GM19328 (cell line): Measurements from ENCODE around the gene PATJ.
"Not testable (repeated sequence)": the region's sequence is repeated elsewhere in the genome, so short reads cannot be mapped to it uniquely, and the experiment has no call there.

Source experiments
- ATAC-seq: cut with Tn5 transposase; IDR thresholded peaks from one replicate; pipeline ENCODE4 v1.9.1; 2021; ENCODE audit warnings: mild to moderate bottlenecking, moderate library complexity; ENCODE audit not compliant: unreplicated experiment

Gene PATJ

DNA sequence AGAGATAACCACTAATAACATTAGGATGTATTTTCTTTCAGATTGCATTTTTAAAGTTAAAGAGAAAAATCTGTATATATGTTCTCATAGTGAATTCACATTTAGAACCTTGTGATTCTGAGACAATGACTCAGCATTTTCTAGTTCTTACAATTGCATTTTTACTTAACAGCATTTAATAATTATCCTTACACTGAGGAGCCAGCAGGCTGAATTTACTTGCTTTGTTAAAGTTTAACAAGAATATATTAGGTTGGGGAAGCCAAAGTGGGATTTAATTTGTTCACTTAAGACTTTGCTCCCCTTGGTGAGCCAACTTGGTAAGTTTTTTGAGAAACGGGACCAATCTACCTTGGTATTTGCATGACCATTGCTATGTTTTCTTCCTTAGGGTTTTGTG, 4.5 kb downstream of the PATJ start:
- ATAC-seq = no peak

DNA sequence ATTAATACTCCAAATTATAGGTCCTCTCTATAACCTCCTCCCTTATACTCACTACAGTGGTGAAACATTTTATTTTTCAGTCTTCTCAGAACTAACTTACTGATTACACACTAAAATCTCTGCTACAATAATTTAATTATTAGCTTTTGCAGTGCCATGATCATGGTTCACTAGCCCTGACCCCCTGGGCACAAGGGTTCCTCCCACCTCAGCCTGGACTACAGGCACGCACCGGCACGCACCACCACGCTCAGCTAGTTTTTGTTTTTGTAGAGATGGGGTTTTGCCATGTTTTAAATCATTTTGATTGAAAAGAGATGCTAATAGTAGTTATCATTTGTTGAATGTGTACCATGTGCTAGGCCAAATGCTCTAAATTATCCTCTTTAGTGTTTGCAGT, 6.3 kb downstream of the PATJ start:
- ATAC-seq = no peak

DNA sequence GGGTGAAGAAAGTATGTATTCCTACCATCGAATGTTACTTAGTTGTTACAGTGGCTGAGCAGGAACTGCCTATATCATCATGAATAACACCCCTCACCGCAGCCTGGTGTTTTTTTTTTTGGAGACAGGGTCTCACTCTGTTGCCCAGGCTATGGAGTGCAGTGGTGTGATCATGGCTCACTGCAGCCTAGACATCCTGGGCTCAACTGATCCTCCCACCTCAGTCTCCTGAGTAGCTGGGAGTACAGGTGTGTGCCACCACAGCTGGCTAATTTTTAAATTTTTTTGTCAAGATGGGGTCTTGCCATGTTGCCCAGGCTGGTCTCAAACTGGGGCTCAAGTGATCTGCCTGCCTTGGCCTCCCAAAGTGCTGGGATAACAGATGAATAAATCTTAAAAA, 7.3 kb downstream of the PATJ start:
- ATAC-seq = no peak

DNA sequence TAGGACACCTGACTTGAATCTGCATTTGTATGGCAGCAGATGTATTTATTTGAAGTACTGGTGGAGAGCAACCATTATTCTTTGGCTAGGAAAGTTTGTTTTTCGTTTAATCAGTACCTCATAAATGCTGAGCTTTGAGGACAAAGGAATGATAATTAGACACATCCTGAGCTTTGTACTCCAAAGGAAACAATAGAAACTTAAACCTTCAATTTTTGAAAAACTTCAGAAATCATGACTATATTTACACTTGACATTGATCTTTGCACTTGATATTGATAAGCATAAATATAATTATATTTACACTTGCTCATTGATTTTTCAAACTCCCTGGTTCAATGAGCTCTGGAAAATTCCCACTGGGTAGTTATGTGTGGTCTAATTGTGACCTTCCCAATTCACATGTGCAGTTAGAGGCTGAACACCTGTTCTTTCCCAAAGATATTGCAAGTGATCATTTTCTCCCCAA, 10.7 kb downstream of the PATJ start:
- no peak for ATAC-seq

DNA sequence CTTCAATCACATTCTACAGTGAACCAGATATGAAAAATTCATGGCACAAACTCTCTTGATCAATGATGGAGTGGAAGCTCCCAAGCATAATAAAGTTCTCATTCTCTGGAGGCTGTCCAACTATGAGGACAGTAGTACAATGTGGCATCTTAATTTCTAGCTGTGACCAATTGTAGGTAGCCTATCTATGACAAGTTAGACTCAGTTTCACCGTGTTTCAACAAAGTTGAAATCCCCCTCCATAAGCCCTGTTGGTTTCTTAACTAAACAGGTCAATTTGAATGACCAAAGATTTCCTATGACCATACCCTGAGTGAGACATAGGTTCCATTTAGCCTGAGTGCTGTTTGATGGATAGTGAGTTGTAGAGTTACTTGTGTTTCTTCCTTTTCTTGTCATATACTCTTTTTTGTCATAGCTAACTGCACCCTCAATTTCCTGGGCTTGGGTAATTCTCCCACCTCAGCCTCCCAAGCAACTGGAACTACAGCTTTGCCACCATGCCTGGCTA, 11.8 kb downstream of the PATJ start:
- no peak for ATAC-seq

DNA sequence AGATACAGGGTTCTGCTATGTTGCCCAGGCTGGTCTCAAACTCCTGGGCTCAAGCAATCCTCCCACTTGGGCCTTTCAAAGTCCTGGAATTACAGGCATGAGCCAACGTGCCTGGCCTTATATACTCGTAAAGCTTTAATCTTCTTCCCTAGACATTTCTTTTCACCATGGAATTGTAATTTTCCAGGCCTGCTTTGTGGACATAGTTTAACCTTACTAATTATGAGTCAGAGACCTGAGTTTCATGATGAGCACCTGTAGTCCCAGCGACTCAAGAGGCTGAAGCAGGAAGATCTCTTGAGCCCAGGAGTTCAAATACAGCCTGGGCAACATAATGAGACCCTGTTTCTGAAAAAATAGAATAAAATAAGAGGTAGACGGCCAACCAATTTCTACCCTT, 12.3 kb downstream of the PATJ start:
- ATAC-seq = no peak

DNA sequence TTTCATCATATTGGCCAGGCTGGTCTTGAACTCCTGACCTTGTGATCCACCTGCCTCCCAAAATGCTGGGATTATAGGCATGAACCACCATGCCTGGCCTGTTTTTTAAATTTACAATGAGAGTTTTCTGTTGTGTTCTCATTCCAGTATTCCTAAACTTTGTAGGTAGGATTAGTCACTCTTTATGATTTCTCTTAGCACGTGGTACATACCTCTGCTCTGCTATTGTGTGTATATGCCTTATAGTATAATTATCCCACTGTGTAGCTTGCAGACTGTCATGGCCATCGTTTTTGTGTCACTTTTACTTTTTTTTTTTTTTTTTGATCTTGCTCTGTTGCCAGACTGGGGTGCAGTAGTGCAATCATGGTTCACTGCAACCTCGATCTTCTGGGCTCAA, 14.5 kb downstream of the PATJ start:
- ATAC-seq = no peak

DNA sequence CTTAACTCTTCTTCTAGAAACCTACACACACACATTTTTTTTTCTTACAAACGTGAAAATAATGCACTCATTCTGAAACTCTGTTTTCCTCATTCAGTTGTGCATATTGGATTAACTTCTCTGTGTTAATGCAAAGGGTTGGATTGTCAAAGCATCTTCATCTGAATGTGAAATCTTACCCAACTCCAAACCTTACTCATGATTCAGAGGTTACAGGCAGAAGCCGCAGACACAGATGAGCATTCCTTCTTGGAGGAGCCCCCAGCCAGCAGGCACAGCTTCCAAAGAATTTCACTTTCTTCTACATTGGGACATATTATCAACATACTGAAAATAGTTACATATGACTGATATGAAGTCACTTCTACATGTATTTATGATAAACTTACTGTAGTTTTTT, 15.7 kb downstream of the PATJ start:
- no peak for ATAC-seq

DNA sequence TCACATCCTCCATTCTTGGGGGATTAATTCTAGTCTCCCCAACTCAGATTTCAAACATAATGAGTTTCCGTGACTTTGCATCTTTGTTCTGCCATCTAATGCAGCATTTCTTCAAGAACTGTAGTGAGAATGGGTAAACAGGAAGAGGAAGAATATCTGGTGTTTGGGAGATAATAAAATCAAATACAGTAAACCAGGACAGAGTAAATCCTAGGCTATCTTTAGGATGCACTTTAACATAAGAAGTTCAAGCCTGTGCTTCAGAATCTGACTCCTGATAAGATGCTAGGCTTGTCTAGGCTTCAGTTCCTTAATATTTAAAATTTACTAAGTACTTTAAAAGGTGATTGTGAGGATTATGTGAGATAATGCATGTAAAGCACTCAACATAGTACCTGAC, 27.9 kb downstream of the PATJ start:
- ATAC-seq = no peak

DNA sequence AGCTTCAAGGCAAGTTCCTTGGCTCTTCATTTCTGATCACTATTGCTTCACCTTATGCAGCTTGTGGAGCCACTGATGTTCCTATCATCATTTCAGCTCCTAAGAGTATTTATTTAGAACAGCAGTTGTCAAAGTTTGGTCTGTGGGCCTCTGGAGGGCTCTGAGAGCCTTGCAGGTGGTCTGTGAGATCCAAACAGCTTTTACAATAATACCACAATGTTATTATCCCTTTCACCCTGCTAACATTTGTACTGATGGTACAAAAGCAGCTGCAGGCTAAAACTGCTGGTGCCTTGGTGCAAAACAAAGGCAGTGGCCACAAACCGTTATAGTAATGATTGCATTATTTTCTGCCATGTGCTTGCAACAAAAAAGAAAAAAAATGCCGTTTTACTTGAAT, 33.8 kb downstream of the PATJ start:
- ATAC-seq = no peak

DNA sequence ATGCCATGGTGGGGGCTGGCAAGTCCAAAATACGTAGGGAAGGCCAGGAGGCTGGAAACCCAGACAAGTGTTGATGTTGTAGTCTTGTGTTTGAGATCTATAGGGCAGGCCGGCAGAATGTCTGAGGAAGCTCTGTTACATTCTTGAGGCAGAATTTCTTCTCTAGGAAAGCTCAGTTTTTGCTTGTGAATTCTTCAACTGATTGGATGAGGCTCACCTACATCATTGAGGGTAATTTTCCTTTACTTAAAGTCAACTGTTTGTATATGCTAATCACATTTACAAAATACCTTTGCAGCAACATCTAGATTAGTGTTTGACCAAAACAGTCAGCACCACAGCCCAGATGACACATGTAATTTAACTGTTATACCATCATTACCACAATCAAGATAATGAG, 37.0 kb downstream of the PATJ start:
- no peak for ATAC-seq

DNA sequence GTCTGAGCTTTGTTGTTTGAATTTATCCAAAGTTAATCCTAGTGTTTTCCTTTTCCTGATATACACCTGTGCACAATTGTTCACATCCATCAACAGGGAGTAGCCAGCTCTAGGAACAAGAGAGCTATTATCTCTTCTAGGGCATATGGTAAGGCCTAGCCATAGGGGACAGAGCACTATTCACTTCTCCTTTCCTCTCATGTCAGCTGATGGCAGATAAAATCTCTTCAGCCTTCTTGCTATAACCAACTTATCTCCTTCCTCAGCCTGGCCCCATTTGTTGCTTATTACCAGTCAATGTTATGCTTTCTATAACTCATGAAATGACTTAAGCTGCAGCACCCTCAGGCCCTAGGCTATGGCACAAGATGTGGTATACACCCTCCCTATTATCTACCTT, 38.9 kb downstream of the PATJ start:
- ATAC-seq = no peak

DNA sequence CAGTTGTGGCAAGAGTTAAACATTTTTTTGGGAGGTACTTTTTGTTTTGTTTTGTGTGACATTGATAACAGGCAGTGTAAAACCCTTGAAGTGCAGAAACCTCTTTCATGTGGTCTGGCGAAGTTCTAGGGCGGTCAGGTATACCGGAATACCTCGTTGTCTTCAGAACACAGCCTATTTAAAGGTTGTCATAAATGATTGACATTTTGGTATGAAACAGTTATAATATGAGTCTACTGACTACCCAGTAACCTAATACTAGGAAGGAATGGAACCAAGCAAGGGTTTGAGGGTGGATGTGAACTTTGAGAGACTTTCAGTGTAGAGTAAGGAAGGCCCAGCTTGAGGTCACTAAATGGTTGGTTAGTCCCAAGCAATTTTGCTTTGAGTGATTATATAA, 40.5 kb downstream of the PATJ start:
- ATAC-seq = no peak

DNA sequence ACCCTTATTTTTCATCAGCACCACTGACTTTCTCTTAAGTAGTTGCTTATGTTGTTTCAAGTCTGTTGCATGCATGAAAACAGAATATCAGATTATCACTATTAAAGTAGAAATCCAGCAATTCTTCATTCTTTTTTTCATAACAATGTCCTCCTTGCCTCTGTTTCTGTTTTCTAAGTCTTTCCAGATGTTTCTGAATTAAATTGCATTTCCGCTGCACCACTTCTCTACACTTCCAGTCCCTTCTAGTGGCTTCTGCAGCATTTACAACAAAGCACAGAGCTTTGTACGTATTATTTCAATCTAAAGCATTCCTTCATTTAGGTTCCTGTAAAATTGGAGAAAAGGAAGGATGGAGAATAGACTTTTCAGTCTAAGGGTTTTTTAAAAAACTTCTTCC, 42.4 kb downstream of the PATJ start:
- ATAC-seq = no peak

DNA sequence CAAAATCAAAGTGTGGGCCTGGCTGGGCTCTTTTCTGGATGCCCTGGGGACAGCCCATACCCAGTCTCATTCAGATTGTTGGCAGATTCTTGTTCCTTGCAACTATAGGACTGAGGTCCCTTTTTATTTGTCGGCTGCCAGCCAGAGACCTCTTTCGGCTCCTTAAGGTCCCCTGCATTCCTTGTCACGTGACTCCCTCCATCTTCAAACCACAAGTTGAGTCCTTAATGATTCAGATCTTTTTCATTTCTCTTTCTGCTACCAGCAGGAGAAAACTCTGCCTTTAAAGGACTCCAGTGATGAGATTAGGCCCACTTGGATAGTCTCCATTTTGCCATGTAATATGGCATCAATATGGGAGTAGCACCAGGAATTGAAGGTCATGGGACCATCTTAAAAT, 48.6 kb downstream of the PATJ start:
- no peak for ATAC-seq

DNA sequence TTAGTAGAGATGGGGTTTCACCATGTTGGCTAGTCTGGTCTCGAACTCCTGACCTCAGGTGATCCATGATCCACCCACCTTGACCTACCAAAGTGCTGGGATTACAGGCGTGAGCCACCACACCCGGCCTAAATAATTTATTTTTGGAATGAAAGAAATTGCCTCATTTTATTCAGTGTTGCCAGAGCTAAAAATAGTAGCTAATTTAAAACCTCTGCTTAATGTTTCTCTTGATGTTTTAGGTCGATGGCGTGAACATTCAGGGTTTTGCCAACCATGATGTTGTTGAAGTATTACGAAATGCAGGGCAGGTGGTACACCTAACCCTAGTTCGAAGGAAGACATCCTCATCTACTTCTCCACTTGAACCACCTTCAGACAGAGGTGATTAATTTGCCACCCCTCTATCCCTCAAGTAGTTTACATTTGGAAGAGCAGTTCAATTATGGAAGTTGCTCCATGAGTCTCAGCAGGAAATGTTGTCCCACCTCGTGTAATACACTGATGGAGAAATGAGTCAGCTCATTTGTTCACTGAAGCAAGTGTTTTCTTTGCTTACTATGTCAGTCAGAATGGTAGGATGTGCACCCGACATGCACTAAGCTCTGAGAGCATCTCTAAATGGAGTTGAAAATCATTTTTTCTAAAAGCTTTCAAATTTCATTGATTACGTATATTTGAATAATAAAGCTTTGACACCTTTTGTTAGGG, 54.9 kb downstream of the PATJ start:
- ATAC-seq = no peak

DNA sequence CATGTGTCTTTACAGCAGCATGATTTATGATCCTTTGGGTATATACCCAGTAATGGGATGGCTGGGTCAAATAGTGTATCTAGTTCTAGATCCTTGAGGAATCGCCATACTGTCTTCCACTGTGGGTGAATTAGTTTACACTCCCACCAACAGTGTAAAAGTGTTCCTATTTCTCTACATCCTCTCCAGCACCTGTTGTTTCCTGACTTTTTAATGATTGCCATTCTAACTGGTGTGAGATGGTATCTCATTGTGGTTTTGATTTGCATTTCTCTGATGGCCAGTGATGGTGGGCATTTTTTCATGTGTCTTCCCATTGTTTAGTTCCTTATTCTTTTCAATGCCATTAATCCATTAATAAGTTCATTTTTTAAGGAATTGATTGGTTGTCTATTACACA, 58.8 kb downstream of the PATJ start:
- not testable (repeated sequence) for ATAC-seq

DNA sequence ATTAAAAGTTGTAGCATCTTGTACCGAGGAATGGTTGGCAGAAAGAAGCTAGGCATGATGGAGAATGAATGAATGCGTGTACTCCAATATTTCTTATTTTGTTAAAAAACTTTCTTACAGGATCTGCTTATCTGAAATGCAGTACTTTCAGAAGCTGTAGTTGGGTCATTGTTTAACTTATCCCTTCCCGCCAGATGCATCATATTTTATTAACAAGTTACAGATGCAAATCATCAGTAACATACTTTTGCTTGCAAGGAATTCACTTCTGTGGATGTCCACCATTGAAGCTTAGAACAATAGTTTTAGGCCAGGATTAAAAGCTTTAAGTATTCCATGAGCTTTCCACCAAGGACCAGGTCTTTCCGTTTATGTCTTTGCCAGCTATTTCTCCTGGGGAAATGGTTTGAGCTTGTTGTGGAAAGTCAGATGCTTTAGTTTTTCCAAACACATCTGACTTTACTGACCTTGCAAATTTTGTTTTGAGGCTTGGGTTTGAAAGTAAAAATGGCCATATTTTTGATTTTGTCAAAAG, 65.4 kb downstream of the PATJ start:
- no peak for ATAC-seq

DNA sequence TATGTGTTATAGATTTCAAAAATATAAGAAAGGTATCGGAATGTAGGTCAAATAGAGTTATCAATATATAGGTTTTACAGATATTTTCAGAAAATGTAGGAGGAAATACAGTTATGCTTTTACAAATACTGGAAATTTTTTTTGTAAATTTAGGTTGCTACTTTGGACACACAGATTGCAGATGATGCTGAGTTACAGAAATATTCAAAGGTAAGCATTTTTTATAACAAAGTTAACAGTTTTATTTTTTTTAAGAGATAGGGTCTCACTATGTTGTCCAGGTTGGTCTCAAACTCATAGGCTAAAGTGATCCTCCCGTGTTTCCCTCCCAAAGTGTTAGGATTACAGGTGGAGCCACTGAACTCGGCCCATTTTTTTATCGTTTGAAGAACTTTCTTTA, 66.0 kb downstream of the PATJ start:
- no peak for ATAC-seq

DNA sequence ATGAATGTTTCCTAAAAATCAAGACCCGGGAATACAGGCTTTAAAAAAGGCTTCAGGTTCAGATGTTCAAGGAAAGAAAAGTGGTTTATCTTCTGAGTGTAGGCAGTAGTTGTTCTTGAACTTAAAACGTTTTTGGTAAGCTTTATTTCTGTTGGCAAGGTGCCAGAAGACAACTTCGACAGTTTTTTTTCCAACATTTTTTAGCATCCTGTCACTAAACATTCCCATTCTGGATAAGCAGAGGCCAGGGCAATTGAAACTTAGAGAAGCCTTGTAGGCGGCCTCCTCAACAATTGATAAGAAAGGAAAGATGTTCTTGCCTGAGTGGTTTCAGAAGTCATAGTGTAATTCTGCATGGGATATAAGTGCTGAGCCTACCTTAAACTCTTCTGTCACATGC, 66.7 kb downstream of the PATJ start:
- ATAC-seq = no peak

DNA sequence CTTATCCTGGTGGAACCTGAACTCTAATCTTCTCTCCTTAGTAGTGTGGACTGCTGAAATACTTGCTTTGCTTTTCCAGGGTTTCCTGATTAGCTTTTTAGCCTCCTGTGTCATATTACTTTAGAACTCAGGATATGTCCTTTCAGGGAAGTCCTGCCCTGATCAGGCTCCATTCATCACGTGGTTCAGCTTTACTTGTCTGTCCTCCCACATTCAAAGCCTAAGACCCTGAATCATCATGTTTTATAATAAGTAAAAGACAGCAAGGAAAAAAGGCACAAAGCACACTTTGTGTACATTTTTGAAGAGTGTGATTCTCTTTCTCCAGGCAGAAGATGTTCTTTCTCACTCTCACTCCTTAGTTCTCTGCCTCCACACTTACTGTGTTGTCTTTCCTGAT, 70.6 kb downstream of the PATJ start:
- ATAC-seq = no peak

DNA sequence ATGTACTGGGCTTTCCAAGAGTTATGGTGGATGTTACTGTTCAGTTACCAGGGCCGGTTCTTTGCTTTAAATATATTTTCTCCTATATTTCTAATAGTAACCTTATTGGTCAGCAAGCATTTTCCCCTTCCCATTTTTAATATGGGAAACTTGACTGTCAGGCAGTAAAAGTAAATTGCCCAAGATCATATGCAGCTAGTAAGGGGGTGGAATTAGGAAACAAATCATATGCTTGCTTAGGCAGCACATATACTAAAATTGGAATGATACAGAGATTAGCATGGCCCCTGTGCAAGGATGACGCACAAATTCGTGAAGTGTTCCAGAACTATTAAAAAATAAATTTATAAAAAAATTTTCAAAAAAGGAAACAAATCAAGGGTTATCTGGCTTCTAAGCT, 73.9 kb downstream of the PATJ start:
- ATAC-seq = no peak

DNA sequence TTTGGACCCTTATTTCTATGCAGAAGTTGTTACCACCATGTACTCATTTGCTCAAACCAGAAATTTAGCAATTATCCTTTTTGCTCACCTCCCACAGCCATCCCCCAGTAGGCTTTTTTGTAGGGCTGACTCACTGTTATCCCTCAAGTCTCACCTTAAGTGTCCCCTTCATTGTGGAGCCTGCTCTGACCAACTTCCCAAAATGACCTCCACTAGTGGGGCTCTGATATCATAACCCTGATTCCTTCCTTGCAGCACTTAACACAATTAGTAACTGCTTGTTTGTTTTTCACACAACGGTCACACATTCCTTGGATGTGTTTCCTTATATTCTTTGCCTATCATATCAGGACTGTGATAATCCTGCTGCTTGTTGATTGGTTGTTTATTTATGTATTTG, 76.7 kb downstream of the PATJ start:
- ATAC-seq = no peak
